GM13977 (cell line): ENCODE measurements around the gene KAZN.

Experiments used
- DNase-seq: peaks from one replicate; pipeline ENCODE4 v3.0.0; 2012; ENCODE audit warnings: low spot score
- in situ Hi-C: fragments of 300-500 bp; cut with MboI; formaldehyde crosslinking; loops from one replicate; pipeline ENCODE4 v1.12.0; 2022; ENCODE audit warnings: low sequenced_read_pairs, low pct_unique_long_range_greater_than_20kb, mixed read lengths, inconsistent platforms; ENCODE audit not compliant: unreplicated experiment
- TF ChIP-seq, protein P1 (sequence below): IDR thresholded peaks from 2 replicates; pipeline ENCODE4 v1.5.1; 2012; ENCODE audit warnings: mild to moderate bottlenecking, control low read depth; ENCODE audit not compliant: insufficient read depth; ENCODE audit errors: extremely low read depth, missing control alignments

KAZN gene

DNA sequence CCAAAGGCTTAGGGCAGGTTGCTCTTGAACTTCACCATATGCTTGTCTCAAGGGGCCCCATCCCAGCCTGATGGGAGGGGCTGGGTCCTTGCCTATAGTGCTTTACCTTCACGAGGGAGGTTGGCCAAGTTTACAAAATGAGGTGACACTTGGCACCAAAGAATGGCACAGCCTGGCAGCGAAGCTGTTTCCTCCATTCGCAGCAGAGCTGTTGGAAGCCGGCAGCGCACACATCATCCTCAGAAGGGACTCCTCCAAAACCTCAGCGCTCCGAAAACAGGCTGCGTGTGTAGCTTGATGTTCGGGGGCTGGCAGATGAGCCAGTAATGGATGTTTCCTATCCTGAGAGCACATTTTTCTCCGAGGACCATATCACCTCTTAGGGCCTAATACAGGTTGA lies 116.8 kb downstream of the KAZN start:
- TF ChIP-seq, protein P1, sequence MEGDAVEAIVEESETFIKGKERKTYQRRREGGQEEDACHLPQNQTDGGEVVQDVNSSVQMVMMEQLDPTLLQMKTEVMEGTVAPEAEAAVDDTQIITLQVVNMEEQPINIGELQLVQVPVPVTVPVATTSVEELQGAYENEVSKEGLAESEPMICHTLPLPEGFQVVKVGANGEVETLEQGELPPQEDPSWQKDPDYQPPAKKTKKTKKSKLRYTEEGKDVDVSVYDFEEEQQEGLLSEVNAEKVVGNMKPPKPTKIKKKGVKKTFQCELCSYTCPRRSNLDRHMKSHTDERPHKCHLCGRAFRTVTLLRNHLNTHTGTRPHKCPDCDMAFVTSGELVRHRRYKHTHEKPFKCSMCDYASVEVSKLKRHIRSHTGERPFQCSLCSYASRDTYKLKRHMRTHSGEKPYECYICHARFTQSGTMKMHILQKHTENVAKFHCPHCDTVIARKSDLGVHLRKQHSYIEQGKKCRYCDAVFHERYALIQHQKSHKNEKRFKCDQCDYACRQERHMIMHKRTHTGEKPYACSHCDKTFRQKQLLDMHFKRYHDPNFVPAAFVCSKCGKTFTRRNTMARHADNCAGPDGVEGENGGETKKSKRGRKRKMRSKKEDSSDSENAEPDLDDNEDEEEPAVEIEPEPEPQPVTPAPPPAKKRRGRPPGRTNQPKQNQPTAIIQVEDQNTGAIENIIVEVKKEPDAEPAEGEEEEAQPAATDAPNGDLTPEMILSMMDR = no peak
- in situ Hi-C loops = no loop called here
- DNase-seq = no peak

DNA sequence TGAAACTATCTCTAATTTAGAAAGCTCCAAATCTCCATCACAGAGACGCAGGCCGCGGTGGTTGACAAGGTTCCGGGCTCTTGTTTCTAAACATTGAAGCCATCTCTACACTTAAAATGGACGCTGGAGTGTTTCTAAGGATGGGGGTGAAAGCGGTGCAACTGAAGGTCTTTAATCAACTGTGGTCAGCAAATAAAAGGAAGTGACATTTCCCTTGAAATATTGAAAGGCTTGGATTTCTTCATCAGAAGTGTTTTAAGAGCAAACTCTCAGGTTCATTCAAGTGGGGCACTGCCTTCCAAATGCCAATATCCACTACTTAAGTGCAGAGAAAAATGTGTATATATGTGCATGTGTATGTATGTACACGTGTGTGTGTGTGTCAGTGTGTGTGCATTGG lies 117.3 kb downstream of the KAZN start:
- DNase-seq = no peak
- TF ChIP-seq, protein P1 = no peak
- in situ Hi-C loops = no loop called here

DNA sequence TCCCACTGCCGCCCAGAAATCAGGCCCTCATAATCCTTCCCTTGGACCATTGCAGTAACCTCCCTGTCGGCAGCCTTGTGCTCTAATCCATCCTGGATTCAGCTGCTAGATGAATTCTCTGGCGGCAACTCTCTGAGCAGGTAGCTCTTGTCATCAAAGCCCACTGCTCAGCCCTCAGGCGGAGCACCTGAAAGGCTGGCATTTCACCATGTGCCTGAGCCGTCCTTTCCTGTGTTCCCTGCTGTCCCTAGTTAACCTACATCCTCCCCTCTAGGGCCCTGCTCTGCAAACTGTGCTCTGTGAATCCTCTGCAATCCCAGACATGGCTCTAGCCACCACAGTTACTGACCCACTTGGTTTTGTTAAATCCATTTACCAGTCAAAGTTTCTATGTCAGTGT lies 118.0 kb downstream of the KAZN start:
- in situ Hi-C loops = no loop called here

DNA sequence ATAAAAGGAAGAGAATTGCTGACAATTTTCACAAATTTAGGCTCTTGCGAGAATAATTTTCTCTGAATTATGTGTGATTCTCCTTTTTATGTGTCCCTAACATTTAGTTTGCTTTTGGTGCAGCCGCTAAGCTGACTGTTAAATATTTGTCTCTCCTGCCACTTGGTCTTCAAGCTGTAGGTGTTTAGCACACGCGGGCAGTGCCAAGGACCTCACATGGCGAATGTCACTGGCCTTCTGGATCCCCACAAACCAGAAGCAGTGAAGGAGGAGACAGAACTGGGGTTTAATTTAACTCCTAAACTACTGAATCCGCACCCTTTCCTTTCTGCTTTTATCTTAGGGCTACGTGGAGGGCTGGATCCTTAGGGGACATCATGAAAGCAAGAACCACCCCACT lies 120.0 kb downstream of the KAZN start:
- TF ChIP-seq, protein P1 = no peak
- in situ Hi-C loops = no loop called here
- no peak for DNase-seq

More for the DNA sequence above, 118.0 kb downstream of the KAZN start:
- TF ChIP-seq, protein P1 = no peak
- DNase-seq = no peak

DNA sequence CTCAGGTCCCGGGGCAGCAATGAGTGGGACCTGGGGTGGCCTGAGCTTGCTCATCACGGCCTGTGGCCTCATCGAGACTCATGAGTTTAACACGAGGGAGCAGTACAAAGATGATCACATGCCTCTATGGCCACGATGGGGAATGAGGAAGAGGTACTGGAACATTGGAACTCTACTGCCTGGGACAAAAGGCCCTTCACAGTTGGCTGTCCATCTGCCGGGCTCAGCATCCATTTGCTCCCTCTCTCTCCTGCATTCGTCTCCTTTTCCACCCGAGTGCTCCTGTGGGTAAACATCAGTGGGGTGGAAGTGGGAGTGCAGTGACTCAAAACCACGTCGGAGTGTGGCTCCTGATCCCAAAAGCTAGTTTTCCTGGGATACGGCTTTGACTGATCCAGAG lies 124.9 kb downstream of the KAZN start:
- TF ChIP-seq, protein P1 = no peak
- in situ Hi-C loops = no loop called here
- no peak for DNase-seq

DNA sequence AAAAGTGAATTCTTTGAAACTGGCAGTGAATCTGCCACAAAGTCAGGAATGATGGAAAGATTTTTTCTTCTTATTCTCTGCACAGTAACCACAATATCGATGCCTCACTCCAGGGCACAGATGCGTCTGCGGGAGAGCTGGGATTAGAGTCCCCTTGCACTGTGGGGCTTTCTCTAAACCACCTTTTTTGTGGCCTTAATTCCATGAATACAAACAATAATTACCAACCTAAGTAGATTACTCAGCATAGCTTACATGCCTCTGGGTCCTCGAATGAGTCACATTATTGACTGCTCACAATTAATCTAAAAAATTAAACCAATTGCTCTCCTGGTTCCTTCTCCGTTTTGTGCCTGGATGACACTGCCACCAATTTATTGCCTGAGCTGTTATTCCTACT lies 125.8 kb downstream of the KAZN start:
- TF ChIP-seq, protein P1 = no peak
- DNase-seq = no peak
- in situ Hi-C loops = no loop called here

DNA sequence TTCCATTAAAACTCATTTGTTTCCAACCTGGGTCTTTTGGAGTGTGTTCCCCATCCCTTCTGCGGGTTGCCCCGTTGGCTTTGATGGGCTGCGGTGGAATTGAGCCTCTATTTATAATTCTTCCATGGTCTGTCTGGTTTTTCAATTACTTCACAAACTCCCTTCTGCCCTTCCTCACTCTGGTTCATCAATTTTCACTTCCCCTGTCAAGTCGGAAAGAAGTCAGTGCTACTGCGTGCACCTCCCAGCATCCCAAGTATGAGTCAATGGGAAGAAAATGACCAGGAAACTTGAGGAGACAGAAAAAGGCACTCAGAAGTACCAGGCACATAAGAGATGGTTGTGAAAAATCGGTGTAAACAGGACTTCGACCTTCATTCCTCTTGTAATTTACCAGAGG lies 126.2 kb downstream of the KAZN start:
- in situ Hi-C loops = no loop called here
- DNase-seq = no peak
- TF ChIP-seq, protein P1 = no peak
